ENCODE results near the gene ATF7IP2.

- TF ChIP-seq CTCF (conservative IDR thresholded peaks at IDR 0.05; ENCODE audit: low read length) (no peak), EZH2phosphoT487 (IDR thresholded peaks at IDR 0.05; ENCODE audit: borderline replicate concordance, low read depth, low read length) (no peak)
Measured at GRCh38 chr16:10373556-10373955, 12.3 kb upstream of the ATF7IP2 start.
